Transverse colon (tissue), 4 donors: ENCODE results near the gene AKR1B15.
"Not testable (repeated sequence)": the region's sequence is repeated elsewhere in the genome, so short reads cannot be mapped to it uniquely, and the experiment has no call there.

Experiments
- POLR2A ChIP-seq: fragments of 450-650 bp; IDR thresholded peaks from one replicate; pipeline ENCODE4 v1.6.1; 2016; ENCODE audit warnings: antibody characterized with exemption, mild to moderate bottlenecking, moderate library complexity
- POLR2AphosphoS5 ChIP-seq, 3 donors: sonication (generic); formaldehyde crosslinking; IDR thresholded peaks; one replicate each; pipeline ENCODE4 v1.6.1; 2016; ENCODE audit warnings: antibody characterized with exemption in 3 of 3
- TF ChIP-seq, protein P1 (sequence below), 5 experiments: fragments of 200-600 bp in 3 of 5; fragments of 450-650 bp in 2 of 5; sonication (generic) in 3 of 5; IDR thresholded peaks; 1 replicate in 2 of 5; 2 replicates in 3 of 5; pipeline ENCODE4 v1.5.1; 2016 to 2017; ENCODE audit warnings: antibody characterized with exemption in 5 of 5, inconsistent platforms in 3 of 5, mild to moderate bottlenecking in 2 of 5, moderate library complexity in 1 of 5

DNA sequence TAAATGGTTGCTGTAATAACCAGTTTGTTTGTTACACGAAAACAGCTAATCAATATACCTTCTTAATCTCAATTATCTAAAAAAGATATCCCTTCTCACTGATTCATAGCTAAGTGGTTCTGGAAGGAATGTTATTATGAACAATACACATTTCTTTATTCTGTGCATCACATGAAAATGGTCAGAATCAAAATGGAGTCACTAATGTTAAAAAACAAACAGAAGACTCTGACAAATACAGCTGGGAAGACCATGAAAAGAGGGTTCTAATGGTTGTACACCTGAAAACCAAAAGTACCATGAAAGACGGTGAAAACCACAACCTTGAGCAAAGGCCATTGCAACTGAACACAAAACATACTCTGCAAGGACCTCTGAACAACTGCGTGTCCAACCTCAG, 23.5 kb upstream of the AKR1B15 start:
- not testable (repeated sequence) for TF ChIP-seq POLR2A; POLR2AphosphoS5 (IDR thresholded peaks at IDR 0.05)
- TF ChIP-seq, protein P1, sequence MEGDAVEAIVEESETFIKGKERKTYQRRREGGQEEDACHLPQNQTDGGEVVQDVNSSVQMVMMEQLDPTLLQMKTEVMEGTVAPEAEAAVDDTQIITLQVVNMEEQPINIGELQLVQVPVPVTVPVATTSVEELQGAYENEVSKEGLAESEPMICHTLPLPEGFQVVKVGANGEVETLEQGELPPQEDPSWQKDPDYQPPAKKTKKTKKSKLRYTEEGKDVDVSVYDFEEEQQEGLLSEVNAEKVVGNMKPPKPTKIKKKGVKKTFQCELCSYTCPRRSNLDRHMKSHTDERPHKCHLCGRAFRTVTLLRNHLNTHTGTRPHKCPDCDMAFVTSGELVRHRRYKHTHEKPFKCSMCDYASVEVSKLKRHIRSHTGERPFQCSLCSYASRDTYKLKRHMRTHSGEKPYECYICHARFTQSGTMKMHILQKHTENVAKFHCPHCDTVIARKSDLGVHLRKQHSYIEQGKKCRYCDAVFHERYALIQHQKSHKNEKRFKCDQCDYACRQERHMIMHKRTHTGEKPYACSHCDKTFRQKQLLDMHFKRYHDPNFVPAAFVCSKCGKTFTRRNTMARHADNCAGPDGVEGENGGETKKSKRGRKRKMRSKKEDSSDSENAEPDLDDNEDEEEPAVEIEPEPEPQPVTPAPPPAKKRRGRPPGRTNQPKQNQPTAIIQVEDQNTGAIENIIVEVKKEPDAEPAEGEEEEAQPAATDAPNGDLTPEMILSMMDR (IDR thresholded peaks at IDR 0.05): not testable (repeated sequence)
